ENCODE results near the gene FNBP1L. TPM values are rescaled to one million over a fixed set of nuclear protein-coding genes. Genes with fewer than 3 reads are reported as not detected.

The FNBP1L gene
- total RNA-seq, 1 donor from 2014 or later, result 78.6 TPM

GRCh38 chr1:93526431-93526830 lies 78.5 kb downstream of the FNBP1L start:
- no peaks in the 10 kb centered on the region for H3K36me3 ChIP-seq (ENCODE audit: control insufficient read depth, insufficient read depth, low read length)
- H3K27me3 ChIP-seq (ENCODE audit: control insufficient read depth, insufficient read depth, low read length), result no peaks in the 10 kb centered on the region
- no peak overlapping the region for H3K4me3 ChIP-seq (ENCODE audit: low read depth, low read length)
- TF ChIP-seq CTCF (IDR thresholded peaks at IDR 0.05; ENCODE audit: insufficient read depth, low read length, poor library complexity, severe bottlenecking), result no peak
- no peak for DNase-seq (ENCODE audit: low read depth)

- no peaks in the 10 kb centered on the region for H3K27me3 ChIP-seq (ENCODE audit: control insufficient read depth, insufficient read depth, low read length)
- DNase-seq (ENCODE audit: low read depth), result no peak
- H3K4me3 ChIP-seq (ENCODE audit: low read depth, low read length), result no peak overlapping the region
- TF ChIP-seq CTCF (IDR thresholded peaks at IDR 0.05; ENCODE audit: insufficient read depth, low read length, poor library complexity, severe bottlenecking), result no peak
- H3K36me3 ChIP-seq (ENCODE audit: control insufficient read depth, insufficient read depth, low read length), result no peaks in the 10 kb centered on the region
Measured at GRCh38 chr1:93528412-93528811, 80.5 kb downstream of the FNBP1L start.

- Histone ChIP-seq H3K27me3 (ENCODE audit: control insufficient read depth, insufficient read depth, low read length) (no peaks in the 10 kb centered on the region), H3K4me3 (ENCODE audit: low read depth, low read length) (no peak overlapping the region), H3K36me3 (ENCODE audit: control insufficient read depth, insufficient read depth, low read length) (no peaks in the 10 kb centered on the region)
- no peak for TF ChIP-seq CTCF (IDR thresholded peaks at IDR 0.05; ENCODE audit: insufficient read depth, low read length, poor library complexity, severe bottlenecking)
- DNase-seq (ENCODE audit: low read depth), result no peak
Measured at GRCh38 chr1:93531193-93531592, 83.3 kb downstream of the FNBP1L start.

GRCh38 chr1:93532780-93533378 lies 85.0 kb downstream of the FNBP1L start:
- Histone ChIP-seq H3K27me3 (ENCODE audit: control insufficient read depth, insufficient read depth, low read length) (no peaks in the 10 kb centered on the region), H3K36me3 (ENCODE audit: control insufficient read depth, insufficient read depth, low read length) (no peaks in the 10 kb centered on the region), H3K4me3 (ENCODE audit: low read depth, low read length) (no peak overlapping the region)
- no peak for DNase-seq (ENCODE audit: low read depth)
- no peak for TF ChIP-seq CTCF (IDR thresholded peaks at IDR 0.05; ENCODE audit: insufficient read depth, low read length, poor library complexity, severe bottlenecking)

GRCh38 chr1:93533677-93534076 lies 85.8 kb downstream of the FNBP1L start:
- Histone ChIP-seq H3K36me3 (ENCODE audit: control insufficient read depth, insufficient read depth, low read length) (no peaks in the 10 kb centered on the region), H3K27me3 (ENCODE audit: control insufficient read depth, insufficient read depth, low read length) (no peaks in the 10 kb centered on the region), H3K4me3 (ENCODE audit: low read depth, low read length) (no peak overlapping the region)
- TF ChIP-seq CTCF (IDR thresholded peaks at IDR 0.05; ENCODE audit: insufficient read depth, low read length, poor library complexity, severe bottlenecking), result no peak
- no peak for DNase-seq (ENCODE audit: low read depth)

GRCh38 chr1:93537396-93537795 lies 89.5 kb downstream of the FNBP1L start:
- DNase-seq (ENCODE audit: low read depth), result no peak
- TF ChIP-seq CTCF (IDR thresholded peaks at IDR 0.05; ENCODE audit: insufficient read depth, low read length, poor library complexity, severe bottlenecking), result no peak
- no peaks in the 10 kb centered on the region for H3K27me3 ChIP-seq (ENCODE audit: control insufficient read depth, insufficient read depth, low read length)
- H3K4me3 ChIP-seq (ENCODE audit: low read depth, low read length), result no peak overlapping the region
- no peaks in the 10 kb centered on the region for H3K36me3 ChIP-seq (ENCODE audit: control insufficient read depth, insufficient read depth, low read length)
